ENCODE measurements around the gene SLX4IP.

DNA sequence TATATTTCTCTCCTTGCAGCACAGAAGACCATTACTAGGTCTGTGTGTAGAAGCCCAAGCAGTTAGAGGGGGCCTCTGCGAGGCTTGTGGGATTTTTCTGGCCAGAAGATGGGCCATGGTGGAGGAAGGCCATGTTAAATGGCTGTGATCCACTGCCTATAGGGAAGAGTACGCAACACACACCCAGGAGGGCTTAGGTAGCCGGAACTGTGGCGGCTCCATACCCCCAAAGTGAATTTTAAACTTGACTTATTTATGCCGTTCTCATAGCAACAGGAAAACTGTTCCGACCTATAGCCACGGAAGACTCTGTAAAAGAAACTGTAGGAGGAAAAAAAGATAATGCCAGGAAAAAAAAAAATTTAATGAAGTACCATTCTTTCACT is 69.5 kb downstream of the SLX4IP start:
- TF ChIP-seq JUN (IDR thresholded peaks at IDR 0.05) (no peak), RNF2 (IDR thresholded peaks at IDR 0.05; ENCODE audit: borderline replicate concordance, low read depth) (no peak), FOSL2 (IDR thresholded peaks at IDR 0.05) (no peak), FOSL2 (CRISPR knock-in tag; IDR thresholded peaks at IDR 0.05) (no peak), SMC3 (IDR thresholded peaks at IDR 0.05) (no peak)
- TF ChIP-seq, protein P1, sequence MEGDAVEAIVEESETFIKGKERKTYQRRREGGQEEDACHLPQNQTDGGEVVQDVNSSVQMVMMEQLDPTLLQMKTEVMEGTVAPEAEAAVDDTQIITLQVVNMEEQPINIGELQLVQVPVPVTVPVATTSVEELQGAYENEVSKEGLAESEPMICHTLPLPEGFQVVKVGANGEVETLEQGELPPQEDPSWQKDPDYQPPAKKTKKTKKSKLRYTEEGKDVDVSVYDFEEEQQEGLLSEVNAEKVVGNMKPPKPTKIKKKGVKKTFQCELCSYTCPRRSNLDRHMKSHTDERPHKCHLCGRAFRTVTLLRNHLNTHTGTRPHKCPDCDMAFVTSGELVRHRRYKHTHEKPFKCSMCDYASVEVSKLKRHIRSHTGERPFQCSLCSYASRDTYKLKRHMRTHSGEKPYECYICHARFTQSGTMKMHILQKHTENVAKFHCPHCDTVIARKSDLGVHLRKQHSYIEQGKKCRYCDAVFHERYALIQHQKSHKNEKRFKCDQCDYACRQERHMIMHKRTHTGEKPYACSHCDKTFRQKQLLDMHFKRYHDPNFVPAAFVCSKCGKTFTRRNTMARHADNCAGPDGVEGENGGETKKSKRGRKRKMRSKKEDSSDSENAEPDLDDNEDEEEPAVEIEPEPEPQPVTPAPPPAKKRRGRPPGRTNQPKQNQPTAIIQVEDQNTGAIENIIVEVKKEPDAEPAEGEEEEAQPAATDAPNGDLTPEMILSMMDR (IDR thresholded peaks at IDR 0.05): no peak
- TF ChIP-seq, protein P2, sequence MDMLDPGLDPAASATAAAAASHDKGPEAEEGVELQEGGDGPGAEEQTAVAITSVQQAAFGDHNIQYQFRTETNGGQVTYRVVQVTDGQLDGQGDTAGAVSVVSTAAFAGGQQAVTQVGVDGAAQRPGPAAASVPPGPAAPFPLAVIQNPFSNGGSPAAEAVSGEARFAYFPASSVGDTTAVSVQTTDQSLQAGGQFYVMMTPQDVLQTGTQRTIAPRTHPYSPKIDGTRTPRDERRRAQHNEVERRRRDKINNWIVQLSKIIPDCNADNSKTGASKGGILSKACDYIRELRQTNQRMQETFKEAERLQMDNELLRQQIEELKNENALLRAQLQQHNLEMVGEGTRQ (IDR thresholded peaks at IDR 0.05): no peak
- TF ChIP-seq, protein P3, sequence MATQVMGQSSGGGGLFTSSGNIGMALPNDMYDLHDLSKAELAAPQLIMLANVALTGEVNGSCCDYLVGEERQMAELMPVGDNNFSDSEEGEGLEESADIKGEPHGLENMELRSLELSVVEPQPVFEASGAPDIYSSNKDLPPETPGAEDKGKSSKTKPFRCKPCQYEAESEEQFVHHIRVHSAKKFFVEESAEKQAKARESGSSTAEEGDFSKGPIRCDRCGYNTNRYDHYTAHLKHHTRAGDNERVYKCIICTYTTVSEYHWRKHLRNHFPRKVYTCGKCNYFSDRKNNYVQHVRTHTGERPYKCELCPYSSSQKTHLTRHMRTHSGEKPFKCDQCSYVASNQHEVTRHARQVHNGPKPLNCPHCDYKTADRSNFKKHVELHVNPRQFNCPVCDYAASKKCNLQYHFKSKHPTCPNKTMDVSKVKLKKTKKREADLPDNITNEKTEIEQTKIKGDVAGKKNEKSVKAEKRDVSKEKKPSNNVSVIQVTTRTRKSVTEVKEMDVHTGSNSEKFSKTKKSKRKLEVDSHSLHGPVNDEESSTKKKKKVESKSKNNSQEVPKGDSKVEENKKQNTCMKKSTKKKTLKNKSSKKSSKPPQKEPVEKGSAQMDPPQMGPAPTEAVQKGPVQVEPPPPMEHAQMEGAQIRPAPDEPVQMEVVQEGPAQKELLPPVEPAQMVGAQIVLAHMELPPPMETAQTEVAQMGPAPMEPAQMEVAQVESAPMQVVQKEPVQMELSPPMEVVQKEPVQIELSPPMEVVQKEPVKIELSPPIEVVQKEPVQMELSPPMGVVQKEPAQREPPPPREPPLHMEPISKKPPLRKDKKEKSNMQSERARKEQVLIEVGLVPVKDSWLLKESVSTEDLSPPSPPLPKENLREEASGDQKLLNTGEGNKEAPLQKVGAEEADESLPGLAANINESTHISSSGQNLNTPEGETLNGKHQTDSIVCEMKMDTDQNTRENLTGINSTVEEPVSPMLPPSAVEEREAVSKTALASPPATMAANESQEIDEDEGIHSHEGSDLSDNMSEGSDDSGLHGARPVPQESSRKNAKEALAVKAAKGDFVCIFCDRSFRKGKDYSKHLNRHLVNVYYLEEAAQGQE (IDR thresholded peaks at IDR 0.05): no peak
